ENCODE results near the gene GPR89A.
"Not testable (repeated sequence)": the region's sequence is repeated elsewhere in the genome, so short reads cannot be mapped to it uniquely, and the experiment has no call there.

GRCh38 chr1:145673217-145673616, 65.4 kb downstream of the GPR89A start:
- TF ChIP-seq ETV6 (CRISPR knock-in tag; IDR thresholded peaks at IDR 0.05); CTCF (IDR thresholded peaks at IDR 0.05); E2F1 (CRISPR knock-in tag; IDR thresholded peaks at IDR 0.05); ZSCAN18 (CRISPR knock-in tag; IDR thresholded peaks at IDR 0.05); NR3C1 (CRISPR knock-in tag; conservative IDR thresholded peaks at IDR 0.05; ENCODE audit: low read depth); ATF2 (CRISPR knock-in tag; IDR thresholded peaks at IDR 0.05; ENCODE audit: borderline replicate concordance, low read depth); TEAD4 (CRISPR knock-in tag; IDR thresholded peaks at IDR 0.05); ZNF232 (CRISPR knock-in tag; IDR thresholded peaks at IDR 0.05); E2F5 (CRISPR knock-in tag; IDR thresholded peaks at IDR 0.05); KAT7 (CRISPR knock-in tag; IDR thresholded peaks at IDR 0.05; ENCODE audit: borderline replicate concordance): not testable (repeated sequence)

Data from WTC11 (cell line).